HG03457 (cell line): Measurements from ENCODE around the gene RINL.
"Not testable (repeated sequence)": the region's sequence is repeated elsewhere in the genome, so short reads cannot be mapped to it uniquely, and the experiment has no call there.

ENCODE experiments used
- ATAC-seq: cut with Tn5 transposase; IDR thresholded peaks from one replicate; pipeline ENCODE4 v1.9.1; 2021; ENCODE audit warnings: moderate number of reproducible peaks; ENCODE audit not compliant: unreplicated experiment

RINL gene

DNA sequence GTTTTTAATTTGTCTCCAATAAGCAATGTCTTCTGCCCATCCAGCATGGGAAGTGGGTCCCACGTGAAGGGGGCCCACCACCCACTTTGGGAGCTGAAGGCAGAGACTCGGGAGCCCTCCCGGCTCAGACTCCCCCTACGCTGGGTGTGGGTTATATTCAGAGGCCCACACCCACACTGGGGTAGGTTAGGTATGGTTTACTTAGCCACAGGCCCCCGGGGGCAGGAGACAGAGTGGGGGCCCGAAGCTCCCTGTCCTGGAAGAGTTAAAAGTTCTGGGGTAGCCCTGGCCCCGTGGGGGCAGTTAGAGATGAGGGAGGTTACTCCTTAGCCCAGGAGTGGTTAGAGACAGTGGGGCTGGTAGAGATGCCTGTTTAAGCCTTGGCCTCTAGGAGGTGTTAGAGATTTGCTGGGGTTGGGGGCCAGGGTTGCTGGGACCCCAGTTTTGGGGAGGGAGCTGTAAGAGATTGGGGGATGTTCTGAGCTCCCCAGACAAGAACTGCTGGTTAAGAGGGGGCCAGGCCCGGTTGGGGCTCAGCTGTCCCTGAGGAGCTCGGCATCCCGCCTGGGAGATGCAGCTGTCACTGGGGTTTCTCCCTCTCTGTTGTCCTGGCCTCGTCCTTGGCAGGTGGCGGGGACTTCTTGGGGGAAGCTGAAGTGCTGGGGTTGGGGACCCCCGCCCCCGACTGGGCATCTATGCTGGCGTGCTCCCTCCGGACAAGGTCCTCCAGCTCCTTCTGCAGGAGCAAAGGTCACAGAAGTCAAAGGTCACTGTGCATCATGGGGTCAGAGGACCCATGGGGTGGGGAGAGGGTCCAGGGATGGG, 712 bp upstream of the RINL start:
- ATAC-seq = no peak

DNA sequence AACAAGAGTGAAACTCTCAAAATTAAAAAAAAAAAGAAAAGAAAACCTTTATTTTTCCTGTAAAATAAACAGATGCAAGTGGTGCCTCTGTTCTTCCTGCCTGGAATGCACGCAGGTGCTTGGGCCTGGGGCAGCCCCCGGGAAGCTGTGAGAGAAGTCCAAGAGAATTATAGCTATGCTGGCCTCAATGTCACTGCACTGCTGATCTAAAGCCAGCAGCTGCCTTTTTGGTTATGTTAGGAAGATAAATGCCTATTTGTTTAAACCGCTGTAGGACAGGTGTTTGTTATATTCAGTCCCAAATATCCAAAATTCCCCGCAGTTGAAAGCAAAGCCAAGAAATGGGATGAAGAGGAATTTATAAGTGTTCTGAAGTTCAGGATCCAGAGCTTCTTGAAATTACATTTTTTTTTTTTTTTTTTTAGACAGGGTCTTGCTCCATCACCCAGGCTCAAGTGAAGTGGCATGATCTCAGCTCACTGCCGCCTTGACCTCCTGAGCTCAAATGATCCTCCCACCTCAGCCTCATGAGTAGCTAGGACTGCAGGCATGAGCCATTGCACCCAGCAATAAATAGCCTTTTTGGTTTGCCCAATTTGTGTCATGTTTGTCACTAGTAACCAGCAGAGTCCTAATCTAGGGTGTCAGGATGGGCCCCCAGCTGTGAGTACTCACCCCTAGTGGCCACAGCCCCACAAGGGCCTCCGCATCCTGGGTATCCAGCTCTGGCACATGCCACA, 2.2 kb downstream of the RINL start:
- ATAC-seq = no peak

DNA sequence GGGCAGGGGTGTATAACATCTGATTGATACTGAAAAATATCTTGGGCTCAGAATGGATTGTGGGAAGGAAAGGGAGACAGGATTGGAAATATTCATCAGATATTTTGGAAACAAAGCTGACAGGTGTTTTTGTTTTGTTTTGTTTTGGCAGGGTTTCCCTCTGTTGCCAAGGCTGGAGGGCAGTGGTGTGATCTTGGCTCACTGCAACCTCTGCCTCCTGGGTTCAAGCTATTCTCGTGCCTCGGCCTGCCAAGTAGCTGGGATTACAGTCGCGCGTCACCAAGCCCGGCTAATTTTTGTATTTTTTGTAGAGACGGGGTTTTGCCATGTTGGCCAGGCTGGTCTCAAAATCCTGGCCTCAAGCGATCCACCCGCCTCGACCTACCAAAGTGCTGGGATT, 4.7 kb downstream of the RINL start:
- ATAC-seq = not testable (repeated sequence)

DNA sequence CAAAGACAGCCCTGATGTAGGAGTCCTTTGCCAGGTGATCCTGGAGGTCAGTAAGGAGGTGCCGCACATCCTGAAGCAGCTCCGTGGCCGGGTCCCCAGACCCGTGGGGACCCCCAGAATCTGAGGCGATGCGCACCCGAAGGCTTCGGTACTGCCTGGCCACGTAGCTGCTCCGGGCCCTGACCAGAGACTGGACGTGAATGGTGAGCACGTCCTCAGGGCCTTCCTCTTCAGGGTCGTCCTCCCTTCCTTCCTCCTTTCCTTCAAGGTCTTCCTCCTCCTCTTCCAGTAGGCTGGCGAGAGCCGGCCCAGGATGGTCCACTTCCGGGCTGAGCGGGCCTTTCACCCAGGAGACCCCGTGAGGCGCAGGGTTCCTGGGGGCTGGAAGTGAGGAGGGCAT, 7.5 kb downstream of the RINL start:
- no peak for ATAC-seq

DNA sequence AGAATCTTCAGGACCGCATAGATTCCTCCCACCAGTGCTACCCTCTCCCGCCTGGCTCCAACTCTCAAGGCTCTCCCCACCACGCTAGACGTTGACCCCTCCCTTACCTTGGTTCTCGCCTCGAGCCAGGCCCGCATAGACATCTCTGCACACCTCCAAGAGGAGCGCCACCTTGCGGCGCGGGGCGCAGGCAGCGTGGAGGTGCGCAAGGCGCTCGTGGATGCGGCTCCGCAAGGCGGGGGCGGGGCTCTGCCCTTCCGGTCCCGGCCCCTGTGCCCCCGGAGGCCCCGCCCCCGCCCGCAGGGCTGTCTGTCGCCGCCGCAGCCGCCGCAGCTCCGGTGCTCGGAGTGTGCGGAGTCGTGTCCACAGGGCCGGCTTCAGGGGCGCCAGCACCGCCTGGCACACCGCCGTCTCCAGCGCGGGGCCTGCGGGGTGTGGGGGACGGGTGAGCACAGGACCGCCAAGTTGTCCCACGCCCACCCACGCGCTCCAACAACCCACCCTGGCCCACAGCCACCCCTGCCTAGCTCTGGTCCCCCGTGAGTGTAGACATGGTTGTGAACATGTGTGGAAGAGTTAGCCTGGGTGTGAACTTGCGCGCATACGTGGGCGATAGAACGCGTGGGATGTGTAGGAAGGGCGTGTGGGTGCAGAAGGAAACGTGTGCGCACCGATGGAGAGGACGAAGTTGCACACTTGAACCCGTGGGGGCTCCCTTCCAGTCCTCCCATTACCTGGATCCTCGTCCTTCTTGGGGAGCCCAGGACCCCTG, 8.1 kb downstream of the RINL start:
- peak; percentile 41 for ATAC-seq

DNA sequence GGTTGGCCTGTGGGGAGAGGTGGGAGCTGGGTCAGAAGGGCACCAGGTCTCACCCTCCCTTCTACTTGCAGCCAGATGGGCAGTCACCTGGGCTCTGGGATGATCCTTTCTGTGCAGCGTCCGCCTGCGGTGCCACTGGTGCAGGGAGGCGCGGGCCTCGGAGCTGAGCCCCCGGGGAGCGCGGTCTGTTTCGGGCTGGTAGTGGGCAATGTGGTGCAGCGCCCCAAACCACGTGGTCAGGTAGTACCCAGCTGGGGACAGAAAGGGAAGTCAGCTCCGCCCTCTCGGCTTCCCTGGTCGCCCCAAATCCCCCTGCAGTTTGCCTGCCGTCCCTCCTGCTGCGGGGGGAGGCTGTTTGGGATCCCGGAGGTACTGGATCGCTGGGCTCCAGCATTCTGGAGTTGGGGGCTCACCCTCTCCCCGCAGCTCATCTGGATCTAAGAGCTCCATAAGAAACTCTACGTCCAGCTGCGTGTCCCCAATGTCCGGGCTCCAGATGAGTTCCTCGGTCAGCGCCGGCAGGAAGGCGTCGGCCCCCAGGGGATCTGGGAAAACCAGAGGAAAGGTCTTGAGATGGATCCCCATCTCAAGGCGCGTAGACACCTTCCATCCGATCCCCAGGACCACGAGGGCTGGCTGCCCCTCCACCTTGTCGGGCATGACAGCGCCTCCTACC, 8.8 kb downstream of the RINL start:
- no peak for ATAC-seq

DNA sequence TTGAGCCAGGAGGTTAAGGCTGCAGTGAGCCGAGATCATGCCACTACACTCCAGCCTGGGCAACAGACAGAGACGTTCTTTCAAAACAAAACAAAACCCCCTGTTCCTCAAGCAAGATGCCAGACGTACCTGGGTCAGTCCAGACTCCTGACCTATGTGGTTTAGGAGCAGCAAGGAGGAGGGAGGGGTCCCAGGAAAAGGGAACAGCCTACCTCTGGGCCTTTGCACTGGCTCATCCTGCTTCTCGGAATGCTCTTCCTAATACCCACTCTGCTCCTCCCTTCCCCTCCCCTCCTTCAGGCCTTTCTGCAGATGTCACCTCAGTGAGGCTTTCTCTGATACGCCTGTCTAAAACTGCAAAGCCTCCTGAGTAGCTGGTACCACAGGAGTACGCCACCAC, 9.5 kb downstream of the RINL start:
- no peak for ATAC-seq

DNA sequence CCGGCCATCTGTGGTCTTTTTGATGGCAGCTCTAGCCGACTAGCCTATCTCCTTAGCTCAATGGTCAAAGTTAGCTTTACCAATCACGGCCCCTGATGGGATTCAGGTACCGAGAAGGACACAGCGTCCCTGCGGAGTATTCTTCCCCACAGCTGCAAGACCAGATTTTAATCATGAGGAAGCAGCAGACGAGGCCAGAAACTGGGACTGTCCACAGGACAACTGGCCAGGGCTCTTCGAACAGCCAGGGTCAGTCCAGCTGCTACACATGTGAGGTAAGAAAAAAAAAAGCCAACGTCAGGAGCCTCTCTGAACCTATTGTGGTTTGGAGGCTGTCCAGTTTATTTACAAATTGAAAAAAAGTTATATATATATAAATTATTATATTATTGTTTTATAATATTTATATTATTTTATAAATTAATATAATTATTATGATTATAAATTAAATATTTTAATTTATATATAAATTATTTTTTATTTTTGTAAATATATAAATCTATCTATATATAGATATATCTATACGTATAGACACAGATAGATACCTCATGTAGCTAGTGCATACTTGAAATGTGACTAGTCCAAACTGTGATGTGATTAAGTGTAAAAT, 10.8 kb downstream of the RINL start:
- no peak for ATAC-seq

DNA sequence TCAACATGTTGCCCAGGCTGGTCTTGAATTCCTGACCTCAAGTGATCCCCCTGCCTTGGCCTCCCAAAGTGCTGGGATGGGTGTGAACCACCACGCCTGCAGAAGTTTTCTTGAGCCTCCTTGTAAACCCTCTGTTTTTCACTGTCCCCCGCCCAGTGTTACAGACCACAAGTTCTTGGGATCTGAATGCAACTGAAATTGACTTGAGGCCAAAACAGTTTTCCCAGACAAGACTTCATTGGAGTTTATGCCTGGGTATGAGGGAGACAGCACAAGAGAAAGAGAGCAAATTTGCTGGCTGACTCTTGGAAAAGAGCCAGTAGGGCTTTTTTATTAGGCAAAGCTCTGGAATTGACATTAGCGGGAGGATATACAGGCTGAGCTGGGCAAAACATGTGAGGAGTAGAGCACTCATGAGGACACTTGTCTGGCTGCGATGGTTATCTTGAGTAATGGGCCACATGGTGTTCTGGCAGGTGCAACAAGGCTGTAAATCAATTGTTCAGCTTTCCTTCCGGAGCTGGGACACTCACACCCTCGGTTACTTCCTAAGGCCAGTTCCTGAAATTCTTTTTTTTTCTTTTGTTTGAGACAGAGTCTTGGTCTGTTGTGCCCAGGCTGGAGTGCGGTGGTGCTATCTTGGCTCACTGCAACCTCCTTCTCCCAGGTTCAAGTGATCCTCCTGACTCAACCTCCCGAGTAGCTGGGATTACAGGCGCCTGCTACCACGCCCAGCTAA, 15.6 kb downstream of the RINL start:
- ATAC-seq = no peak

DNA sequence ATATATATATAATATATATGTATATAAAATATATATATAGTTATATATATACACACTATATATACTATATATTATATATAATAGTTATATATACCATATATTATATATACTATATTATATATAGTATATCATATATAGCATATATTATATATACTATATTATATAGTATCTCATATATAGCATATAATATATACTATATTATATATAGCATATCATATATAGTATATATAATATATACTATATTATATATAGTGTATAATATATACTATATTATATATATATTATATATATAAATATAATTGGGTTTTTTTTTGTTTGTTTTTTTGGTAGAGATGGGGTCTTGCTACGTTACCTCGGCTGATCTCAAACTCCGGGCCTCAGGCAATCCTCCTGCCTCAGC, 16.7 kb downstream of the RINL start:
- no peak for ATAC-seq

DNA sequence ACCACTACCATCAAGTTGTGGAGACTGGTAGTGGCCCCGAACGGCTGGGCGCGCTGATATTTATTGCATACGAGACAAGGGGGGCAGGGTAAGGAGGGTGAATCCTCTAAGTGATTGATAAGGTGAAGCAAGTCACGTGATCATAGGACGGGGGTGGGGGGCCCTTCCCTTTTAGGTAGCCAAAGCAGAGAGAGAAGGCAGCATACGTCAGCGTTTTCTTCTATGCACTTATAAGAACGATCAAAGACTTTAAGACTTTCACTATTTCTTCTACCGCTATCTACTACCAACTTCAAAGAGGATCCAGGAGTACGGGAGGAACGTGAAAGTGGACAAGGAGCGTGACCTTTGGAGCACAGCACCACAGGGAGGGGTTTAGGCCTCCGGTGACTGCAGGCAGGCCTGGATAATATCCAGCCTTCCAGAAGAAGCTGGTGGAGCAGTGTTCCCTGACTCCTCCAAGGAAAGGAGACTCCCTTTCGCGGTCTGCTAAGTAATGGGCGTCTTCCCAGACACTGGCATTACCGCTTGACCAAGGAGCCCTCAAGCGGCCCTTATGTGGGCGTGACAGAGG, 18.4 kb downstream of the RINL start:
- ATAC-seq = not testable (repeated sequence)

DNA sequence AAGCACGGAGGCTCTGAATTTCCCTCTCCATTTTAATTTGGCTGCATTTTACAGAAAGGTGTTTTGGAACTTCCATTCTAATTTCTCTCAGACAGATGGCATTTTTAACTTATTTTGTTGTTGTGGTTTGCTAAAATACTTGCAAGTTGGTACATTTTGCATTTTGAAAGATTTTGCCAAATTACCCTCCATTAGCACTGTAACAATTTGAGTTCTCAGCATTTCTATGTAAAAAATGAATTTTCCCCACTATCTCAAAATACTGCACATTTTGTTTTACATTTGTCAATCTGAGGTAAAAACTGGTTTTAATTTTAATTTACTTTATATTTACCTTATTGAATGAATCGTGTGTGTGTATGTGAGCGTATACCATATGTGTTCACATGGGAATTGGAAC, 21.3 kb downstream of the RINL start:
- no peak for ATAC-seq

DNA sequence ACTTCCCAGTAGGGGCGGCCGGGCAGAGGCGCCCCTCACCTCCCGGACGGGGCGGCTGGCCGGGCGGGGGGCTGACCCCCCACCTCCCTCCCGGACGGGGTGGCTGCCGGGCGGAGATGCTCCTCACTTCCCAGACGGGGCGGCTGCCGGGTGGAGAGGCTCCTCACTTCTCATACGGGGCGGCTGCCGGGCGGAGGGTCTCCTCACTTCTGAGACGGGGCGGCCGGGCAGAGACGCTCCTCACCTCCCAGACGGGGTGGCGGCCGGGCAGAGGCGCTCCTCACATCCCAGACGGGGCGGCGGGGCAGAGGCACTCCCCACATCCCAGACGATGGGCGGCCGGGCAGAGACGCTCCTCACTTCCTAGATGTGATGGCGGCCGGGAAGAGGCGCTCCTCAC, 22.3 kb downstream of the RINL start:
- not testable (repeated sequence) for ATAC-seq

DNA sequence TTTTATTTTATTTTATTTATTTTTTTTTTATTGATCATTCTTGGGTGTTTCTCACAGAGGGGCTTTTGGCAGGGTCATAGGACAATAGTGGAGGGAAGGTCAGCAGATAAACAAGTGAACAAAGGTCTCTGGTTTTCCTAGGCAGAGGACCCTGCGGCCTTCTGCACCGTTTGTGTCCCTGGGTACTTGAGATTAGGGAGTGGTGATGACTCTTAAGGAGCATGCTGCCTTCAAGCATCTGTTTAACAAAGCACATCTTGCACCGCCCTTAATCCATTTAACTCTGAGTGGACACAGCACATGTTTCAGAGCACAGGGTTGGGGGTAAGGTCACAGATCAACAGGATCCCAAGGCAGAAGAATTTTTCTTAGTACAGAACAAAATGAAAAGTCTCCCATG, 23.1 kb downstream of the RINL start:
- not testable (repeated sequence) for ATAC-seq

DNA sequence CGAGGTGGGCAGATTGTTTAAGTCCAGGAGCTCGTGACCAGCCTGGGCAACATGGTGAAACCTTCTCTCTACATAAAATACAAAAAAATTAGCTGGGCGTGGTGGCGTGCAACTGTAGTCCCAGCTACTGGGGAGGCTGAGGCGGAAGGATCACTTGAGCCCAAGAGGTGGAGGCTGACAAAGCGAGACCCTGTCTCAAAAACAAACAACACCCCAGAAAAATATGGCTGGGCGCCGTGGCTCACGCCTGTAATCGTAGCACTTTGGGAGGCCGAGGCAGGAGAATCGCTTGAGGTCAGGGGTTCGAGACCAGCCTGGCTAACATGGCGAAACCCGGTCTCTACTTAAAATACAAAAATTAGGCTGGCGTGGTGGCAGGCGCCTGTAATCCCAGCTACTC, 24.9 kb downstream of the RINL start:
- ATAC-seq = no peak

DNA sequence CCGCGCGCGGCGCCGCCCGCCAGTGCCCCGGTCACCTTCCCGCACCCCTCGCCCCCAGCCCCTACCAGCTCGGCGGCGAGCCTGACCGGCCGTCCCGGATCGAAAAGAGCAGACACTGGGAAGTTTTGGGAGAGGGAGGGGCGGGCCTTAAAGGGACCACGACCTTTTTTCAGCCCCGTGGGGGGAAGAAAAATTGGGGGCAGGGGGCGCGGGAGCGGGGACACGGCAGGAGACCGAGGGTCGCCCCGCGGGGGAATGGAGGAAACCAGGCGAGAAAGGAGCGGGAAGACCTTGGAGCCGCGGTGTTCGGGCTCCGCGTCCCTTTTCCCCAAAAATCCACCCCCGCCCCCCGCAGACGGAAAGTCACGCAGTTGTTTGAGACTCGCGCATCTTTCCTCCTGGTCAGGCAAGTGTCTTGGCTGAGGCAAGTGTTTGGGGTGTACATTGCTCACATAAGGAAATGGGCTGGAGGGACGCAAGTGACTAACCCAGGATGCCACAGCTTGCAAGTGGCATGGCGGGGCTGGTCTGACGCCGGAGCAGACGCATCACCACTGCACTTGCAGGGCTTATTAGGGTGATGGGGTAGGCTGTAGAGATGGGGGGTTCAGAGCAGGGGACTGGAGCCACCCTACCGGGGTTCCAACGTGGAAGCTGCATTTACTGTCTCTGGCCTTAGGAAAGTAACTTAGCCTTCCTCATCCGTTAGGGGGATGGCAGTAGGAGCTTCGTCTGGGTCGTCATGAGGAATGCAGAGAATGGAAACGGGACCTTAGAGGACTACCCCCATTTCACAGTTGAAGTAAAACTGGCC, 25.6 kb downstream of the RINL start:
- ATAC-seq = no peak

DNA sequence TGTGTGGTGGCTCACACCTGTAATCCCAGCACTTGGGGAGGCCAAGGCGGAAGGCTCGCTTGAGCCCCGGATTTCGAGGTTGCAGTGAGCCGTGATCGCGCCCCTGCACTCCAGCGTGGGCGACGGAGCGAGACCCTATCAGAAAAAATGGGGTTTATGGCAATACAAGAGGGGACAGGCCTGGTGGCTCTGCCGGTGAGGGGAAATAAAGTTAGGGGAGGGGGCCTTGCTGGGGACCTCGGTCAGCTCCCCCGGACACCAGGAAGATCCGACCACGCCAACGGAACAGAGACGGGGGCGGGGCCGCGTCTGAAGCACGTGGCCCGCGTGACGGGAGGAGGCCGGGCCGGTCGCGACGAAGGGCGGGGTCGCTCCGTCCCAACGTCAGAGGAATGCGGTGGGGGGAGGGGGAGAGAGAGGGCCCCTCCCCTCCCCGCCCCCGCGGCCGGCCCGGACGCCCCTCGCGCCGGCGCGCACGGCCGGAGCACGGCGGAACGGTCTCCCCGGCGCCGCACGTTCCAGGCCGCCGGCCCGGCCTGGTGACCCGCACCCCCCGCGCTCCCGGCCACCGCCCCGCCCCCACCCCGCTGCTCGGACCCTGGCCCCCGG, 26.3 kb downstream of the RINL start:
- ATAC-seq = peak; percentile 25

DNA sequence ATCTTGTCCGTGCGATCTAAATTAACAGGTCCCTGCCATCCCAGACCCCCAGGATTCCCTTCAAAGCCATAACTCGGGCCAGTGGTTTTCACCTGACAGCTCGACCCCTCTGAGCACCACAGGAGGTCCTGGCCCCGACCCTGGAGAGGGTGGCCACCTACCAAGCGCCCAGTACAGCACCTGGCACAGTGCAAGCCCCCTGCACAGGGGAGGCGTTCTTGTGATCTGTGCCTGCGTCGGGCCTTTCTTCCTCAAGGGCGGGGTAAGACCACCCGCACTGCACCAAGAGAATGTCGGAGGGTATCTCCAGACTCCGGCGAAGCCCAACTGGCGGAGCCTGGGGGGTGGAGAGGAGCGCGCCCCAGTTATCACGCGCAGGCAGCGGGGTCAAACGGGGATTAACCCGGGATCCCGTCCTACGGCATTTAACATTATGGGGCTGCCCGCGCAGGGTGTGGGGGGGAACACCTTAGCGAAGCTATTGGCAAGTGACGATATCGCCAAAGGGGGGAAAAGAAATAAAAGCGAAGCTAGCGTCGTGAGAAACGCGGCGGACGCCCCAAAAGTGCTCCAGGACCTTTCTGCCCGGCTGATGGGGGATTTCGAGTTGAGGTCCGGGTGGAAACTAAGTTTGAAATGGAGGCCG, 27.0 kb downstream of the RINL start:
- no peak for ATAC-seq
